ENCODE data around the gene STRN3. TPM values are rescaled to one million over a fixed set of nuclear protein-coding genes. Genes with fewer than 3 reads are reported as not detected.

STRN3 gene
- total and polyA plus RNA-seq, 2 of the 4 experiments (the other 2 are of a cell fraction) = 10.8 to 78.7 TPM

DNA sequence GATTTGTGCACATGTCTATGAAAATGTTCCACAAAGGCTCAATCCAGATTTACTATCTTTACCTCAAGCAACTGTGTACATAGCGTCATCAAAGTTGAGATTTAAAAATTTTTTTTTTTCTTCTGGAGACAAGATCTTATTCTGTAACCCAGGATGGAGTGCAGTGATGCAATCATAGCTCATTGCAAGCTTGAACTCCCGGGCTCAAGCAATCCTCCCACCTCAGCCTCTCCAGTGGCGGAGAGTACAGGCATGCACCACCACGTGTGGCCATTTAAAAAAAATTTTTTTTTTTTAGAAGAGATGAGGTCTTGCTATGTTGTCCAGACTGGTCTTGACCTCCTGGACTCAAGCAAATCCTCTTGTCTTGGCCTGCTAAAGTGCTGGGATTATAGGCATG, 149.5 kb downstream of the STRN3 start:
- Histone ChIP-seq H3K56ac (ENCODE audit: extremely low read depth, insufficient read depth, low read length) (no peak overlapping the region), H3K36me3 (ENCODE audit: control insufficient read depth, insufficient read depth, low read length) (no peaks in the 10 kb centered on the region), H2AK9ac (replicated peaks; ENCODE audit: low read depth, low read length, poor library complexity) (no peak overlapping the region), H2BK120ac (ENCODE audit: low read depth, low read length) (no peak overlapping the region), H2AFZ (replicated peaks; ENCODE audit: low read length, poor library complexity) (no peak overlapping the region), H3K4me3 (ENCODE audit: insufficient read depth, low read depth, low read length) (no peak overlapping the region), H2BK15ac (ENCODE audit: low read depth, low read length) (no peak overlapping the region), H3K9ac (ENCODE audit: low read depth, low read length) (no peak overlapping the region), H3K27me3 (ENCODE audit: control insufficient read depth, insufficient read depth, low read length) (peaks cover 55% of the 10 kb centered on the region), H3K79me1 (ENCODE audit: low read depth in 1 of 2, low read length in 2 of 2) (no peaks in the 10 kb centered on the region), H3K9me1 (ENCODE audit: insufficient read depth, low read length) (no peaks in the 10 kb centered on the region), H4K5ac (ENCODE audit: low read depth, low read length) (no peak overlapping the region), H2BK20ac (ENCODE audit: low read depth, low read length) (no peak overlapping the region), H3K4me2 (ENCODE audit: low read depth, low read length) (no peak overlapping the region), H3K4me1 (ENCODE audit: control insufficient read depth, insufficient read depth, low read length) (peaks cover 1% of the 10 kb centered on the region; the same call in 1 of the 2 replicates), H3K27ac (ENCODE audit: insufficient read depth, low read length) (no peak overlapping the region), H3K14ac (replicated peaks; ENCODE audit: low read depth, low read length) (no peak overlapping the region), H2BK5ac (ENCODE audit: low read depth, low read length, poor library complexity, severe bottlenecking) (no peak overlapping the region), H2AK5ac (ENCODE audit: low read depth, low read length) (no peak overlapping the region), H3K23ac (ENCODE audit: low read depth, low read length) (no peak overlapping the region), H3K9me3 (ENCODE audit: control insufficient read depth, insufficient read depth, low read length) (no peaks in the 10 kb centered on the region), H4K91ac (ENCODE audit: insufficient read depth, low read depth, low read length) (no peak overlapping the region), H4K8ac (ENCODE audit: low read depth in 2 of 2, low read length in 2 of 2) (no peak overlapping the region), H3K4ac (ENCODE audit: low read depth, low read length) (no peak overlapping the region), H3K18ac (ENCODE audit: low read depth, low read length) (no peak overlapping the region), H4K20me1 (ENCODE audit: insufficient read depth, low read length) (no peaks in the 10 kb centered on the region)
- 0 out of 2 replicates have a peak, but pooled peaks have one; percentile 28 for TF ChIP-seq CEBPB (IDR thresholded peaks at IDR 0.05; ENCODE audit: low read depth, low read length)
- TF ChIP-seq POLR2A (IDR thresholded peaks at IDR 0.05; ENCODE audit: low read depth, low read length) = no peak
- TF ChIP-seq, protein P1, sequence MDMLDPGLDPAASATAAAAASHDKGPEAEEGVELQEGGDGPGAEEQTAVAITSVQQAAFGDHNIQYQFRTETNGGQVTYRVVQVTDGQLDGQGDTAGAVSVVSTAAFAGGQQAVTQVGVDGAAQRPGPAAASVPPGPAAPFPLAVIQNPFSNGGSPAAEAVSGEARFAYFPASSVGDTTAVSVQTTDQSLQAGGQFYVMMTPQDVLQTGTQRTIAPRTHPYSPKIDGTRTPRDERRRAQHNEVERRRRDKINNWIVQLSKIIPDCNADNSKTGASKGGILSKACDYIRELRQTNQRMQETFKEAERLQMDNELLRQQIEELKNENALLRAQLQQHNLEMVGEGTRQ (IDR thresholded peaks at IDR 0.05; ENCODE audit: low read depth, low read length) = no peak
- BruUV-seq (replicated peaks) = no TSS peak
- WGBS, 2 experiments (ENCODE audit: extremely low coverage in 2 of 2, insufficient read length in 1 of 2) = no CpG with 5 or more reads among the region's 4 CpGs
- ATAC-seq (ENCODE audit: low read depth) = no peak
- ChIA-PET CTCF (no interaction called here), POLR2A (ENCODE audit: unreplicated experiment) (no interaction called here)
- dilution Hi-C loops (cut with HindIII; ENCODE audit: low sequenced_read_pairs, unreplicated experiment) (no loop called here), in situ Hi-C loops (cut with MboI; ENCODE audit: low sequenced_read_pairs) (no loop called here), intact Hi-C loops (cut with micrococcal nuclease) (no loop called here)
- no peak for DNase-seq

Measured in IMR-90 (cell line).